Calu3 (cell line): ENCODE results near the gene PRDM2. TPM values are rescaled to one million over a fixed set of nuclear protein-coding genes. Genes with fewer than 3 reads are reported as not detected.

Experiments used
- BruUV-seq: library from RNA; stranded (reverse); fragments of 400-500 nt; replicated peaks from 2 replicates; lab custom pipeline; 2021; lab: Mats Ljungman, UMichigan
- CTCF ChIA-PET: fragments of 300-600 bp; sonication (Branson Sonifier 250); formaldehyde crosslinking; loops from one replicate; lab custom pipeline; 2022; ENCODE audit warnings: antibody characterized with exemption; lab: Charles Lee
- DNase-seq: peaks from one replicate; pipeline ENCODE4 v3.0.0; 2022
- H3K27ac Mint-ChIP-seq: one replicate; pipeline ENCODE4 v1.8.0; 2022; ENCODE audit warnings: mixed read lengths; ENCODE audit not compliant: unreplicated experiment
- H3K27me3 Mint-ChIP-seq: one replicate; pipeline ENCODE4 v1.8.0; 2022; ENCODE audit warnings: mixed read lengths; ENCODE audit not compliant: unreplicated experiment
- H3K36me3 Mint-ChIP-seq: one replicate; pipeline ENCODE4 v1.8.0; 2022; ENCODE audit warnings: mild to moderate bottlenecking, moderate library complexity, mixed read lengths; ENCODE audit not compliant: insufficient read depth, unreplicated experiment
- H3K4me1 Mint-ChIP-seq: one replicate; pipeline ENCODE4 v1.8.0; 2022; ENCODE audit warnings: mild to moderate bottlenecking, low read depth, mixed read lengths; ENCODE audit not compliant: unreplicated experiment
- H3K4me3 Mint-ChIP-seq: one replicate; pipeline ENCODE4 v1.8.0; 2022; ENCODE audit warnings: mild to moderate bottlenecking, low read depth, moderate library complexity, mixed read lengths; ENCODE audit not compliant: unreplicated experiment
- H3K9me3 Mint-ChIP-seq: one replicate; pipeline ENCODE4 v1.8.0; 2022; ENCODE audit warnings: low read depth, mixed read lengths; ENCODE audit not compliant: unreplicated experiment
- intact Hi-C: fragments of 100-400 bp; cut with micrococcal nuclease; formaldehyde crosslinking; loops from one replicate; pipeline ENCODE4 v1.10.0; 2022; ENCODE audit not compliant: unreplicated experiment
- total RNA-seq: library from RNA; stranded (reverse); gene quantifications from 2 replicates; pipeline ENCODE4 v1.2.3, GENCODE V29; 2022
- TF ChIP-seq, protein P1 (sequence below): fragments of 200-600 bp; IDR thresholded peaks from one replicate; pipeline ENCODE4 v1.8.0; 2022; ENCODE audit warnings: antibody characterized with exemption; ENCODE audit not compliant: unreplicated experiment

Gene PRDM2
- total RNA-seq, 1 experiment from 2014 or later, result 29.9 TPM

- H3K27ac Mint-ChIP-seq, result no peak overlapping the region
- H3K36me3 Mint-ChIP-seq, result no peaks in the 10 kb centered on the region
- H3K9me3 Mint-ChIP-seq, result peaks cover 5% of the 10 kb centered on the region
- TF ChIP-seq, protein P1, sequence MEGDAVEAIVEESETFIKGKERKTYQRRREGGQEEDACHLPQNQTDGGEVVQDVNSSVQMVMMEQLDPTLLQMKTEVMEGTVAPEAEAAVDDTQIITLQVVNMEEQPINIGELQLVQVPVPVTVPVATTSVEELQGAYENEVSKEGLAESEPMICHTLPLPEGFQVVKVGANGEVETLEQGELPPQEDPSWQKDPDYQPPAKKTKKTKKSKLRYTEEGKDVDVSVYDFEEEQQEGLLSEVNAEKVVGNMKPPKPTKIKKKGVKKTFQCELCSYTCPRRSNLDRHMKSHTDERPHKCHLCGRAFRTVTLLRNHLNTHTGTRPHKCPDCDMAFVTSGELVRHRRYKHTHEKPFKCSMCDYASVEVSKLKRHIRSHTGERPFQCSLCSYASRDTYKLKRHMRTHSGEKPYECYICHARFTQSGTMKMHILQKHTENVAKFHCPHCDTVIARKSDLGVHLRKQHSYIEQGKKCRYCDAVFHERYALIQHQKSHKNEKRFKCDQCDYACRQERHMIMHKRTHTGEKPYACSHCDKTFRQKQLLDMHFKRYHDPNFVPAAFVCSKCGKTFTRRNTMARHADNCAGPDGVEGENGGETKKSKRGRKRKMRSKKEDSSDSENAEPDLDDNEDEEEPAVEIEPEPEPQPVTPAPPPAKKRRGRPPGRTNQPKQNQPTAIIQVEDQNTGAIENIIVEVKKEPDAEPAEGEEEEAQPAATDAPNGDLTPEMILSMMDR, result no peak
- no peaks in the 10 kb centered on the region for H3K27me3 Mint-ChIP-seq
- intact Hi-C loops, result no loop called here
- CTCF ChIA-PET, result no interaction called here
- no peak for DNase-seq
- H3K4me1 Mint-ChIP-seq, result no peaks in the 10 kb centered on the region
- H3K4me3 Mint-ChIP-seq, result no peak overlapping the region
- no TSS peak for BruUV-seq
These were observed 169.3 kb downstream of the PRDM2 start for GRCh38 chr1:13869172-13869797.

DNA sequence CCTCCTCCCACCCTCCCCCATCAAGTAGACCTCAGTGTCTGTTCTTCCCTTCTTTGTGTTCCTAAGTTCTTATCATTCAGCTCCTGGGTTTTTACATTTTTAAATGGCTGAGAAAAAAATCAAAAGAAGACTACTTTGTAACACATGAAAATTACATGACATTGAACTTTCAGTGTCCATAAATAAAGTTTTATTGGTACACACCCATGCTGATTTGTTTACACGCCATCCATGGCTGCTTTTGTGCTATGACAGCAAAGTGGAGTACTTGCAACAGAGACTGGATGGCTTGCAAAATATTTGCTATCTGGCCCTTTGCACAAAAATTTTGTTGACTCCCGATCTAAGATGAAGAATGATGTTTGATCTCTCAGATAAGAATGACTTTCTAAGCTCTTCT lies 171.4 kb downstream of the PRDM2 start:
- H3K9me3 Mint-ChIP-seq, result peaks cover 5% of the 10 kb centered on the region
- no peak overlapping the region for H3K27ac Mint-ChIP-seq
- no peaks in the 10 kb centered on the region for H3K27me3 Mint-ChIP-seq
- TF ChIP-seq, protein P1, result no peak
- no peaks in the 10 kb centered on the region for H3K36me3 Mint-ChIP-seq
- CTCF ChIA-PET, result no interaction called here
- no peak for DNase-seq
- no peaks in the 10 kb centered on the region for H3K4me1 Mint-ChIP-seq
- H3K4me3 Mint-ChIP-seq, result no peak overlapping the region
- BruUV-seq, result no TSS peak
- intact Hi-C loops, result no loop called here

GRCh38 chr1:13871886-13872285 lies 171.9 kb downstream of the PRDM2 start:
- Mint-ChIP-seq H3K36me3 (no peaks in the 10 kb centered on the region), H3K27me3 (no peaks in the 10 kb centered on the region), H3K27ac (no peak overlapping the region), H3K9me3 (peaks cover 5% of the 10 kb centered on the region), H3K4me1 (no peaks in the 10 kb centered on the region), H3K4me3 (no peak overlapping the region)
- no peak for DNase-seq
- TF ChIP-seq, protein P1, result no peak
- intact Hi-C loops, result no loop called here
- no TSS peak for BruUV-seq
- CTCF ChIA-PET, result no interaction called here

DNA sequence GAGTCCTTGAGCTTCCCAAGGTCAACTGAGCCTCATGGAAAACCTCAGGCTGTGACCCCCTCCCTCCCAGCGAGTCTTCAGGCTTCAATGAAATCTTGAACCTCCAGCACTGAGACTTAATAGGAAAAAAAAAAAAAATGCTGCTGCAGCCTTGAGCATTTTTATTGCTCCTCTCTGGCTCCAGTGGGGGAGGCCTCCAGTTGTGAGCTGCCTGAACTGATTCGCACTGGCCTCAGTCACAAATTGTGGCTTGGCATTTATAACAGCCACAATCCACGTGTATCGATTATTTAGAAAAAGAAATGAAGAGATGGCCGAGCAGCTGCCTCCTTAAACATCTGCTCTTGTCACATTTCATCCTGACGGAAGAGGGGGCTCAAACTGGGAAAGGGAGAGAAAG lies 173.0 kb downstream of the PRDM2 start:
- peaks cover 5% of the 10 kb centered on the region for H3K9me3 Mint-ChIP-seq
- no peaks in the 10 kb centered on the region for H3K36me3 Mint-ChIP-seq
- H3K4me3 Mint-ChIP-seq, result no peak overlapping the region
- no TSS peak for BruUV-seq
- H3K4me1 Mint-ChIP-seq, result no peaks in the 10 kb centered on the region
- no peak for DNase-seq
- intact Hi-C loops, result no loop called here
- CTCF ChIA-PET, result no interaction called here
- no peaks in the 10 kb centered on the region for H3K27me3 Mint-ChIP-seq
- H3K27ac Mint-ChIP-seq, result no peak overlapping the region
- TF ChIP-seq, protein P1, result no peak

Other genes starting within 250 kb of the PRDM2 start
- not detected in 2 replicates for gene LRRC38, start 186.2 kb upstream of the PRDM2 start, total RNA-seq
- not detected in 2 replicates for gene PDPN, start 116.4 kb upstream of the PRDM2 start, total RNA-seq